Heart right ventricle (tissue), 16 donors: ENCODE measurements around the gene SLC25A13. TPM values are rescaled to one million over a fixed set of nuclear protein-coding genes. Genes with fewer than 3 reads are reported as not detected.

Experiments used
- ATAC-seq, 8 donors: fragments of 200-7000 bp; cut with Tn5 transposase; one replicate each; pipeline ENCODE4 v1.9.1; 2020; ENCODE audit warnings: mild to moderate bottlenecking in 8 of 8, moderate library complexity in 8 of 8, moderate number of reproducible peaks in 1 of 8
- DNase-seq, 2 donors: peaks; one replicate each; pipeline ENCODE4 v3.0.0-alpha.2; 2020
- H3K27ac ChIP-seq, 10 donors: fragments of 200-600 bp; sonication (generic) in 2 of 10; one replicate each; pipeline versions ENCODE4 v1.5.0 to v1.8.0; 2020 to 2022; ENCODE audit warnings: mild to moderate bottlenecking in 3 of 10
- H3K27me3 ChIP-seq, 7 donors: fragments of 200-600 bp; one replicate each; pipeline ENCODE4 v1.8.0; 2021 to 2022; ENCODE audit warnings: mild to moderate bottlenecking in 2 of 7
- H3K36me3 ChIP-seq, 9 donors: fragments of 200-600 bp; sonication (generic) in 1 of 9; one replicate each; pipeline versions ENCODE4 v1.5.0 to v1.8.0; 2020 to 2022; ENCODE audit warnings: mild to moderate bottlenecking in 2 of 9
- H3K4me1 ChIP-seq, 9 donors: fragments of 200-600 bp; sonication (generic) in 1 of 9; one replicate each; pipeline versions ENCODE4 v1.5.0 to v1.8.0; 2020 to 2022; ENCODE audit warnings: mild to moderate bottlenecking in 4 of 9
- H3K4me3 ChIP-seq, 10 donors: fragments of 200-600 bp; sonication (generic) in 2 of 10; one replicate each; pipeline versions ENCODE4 v1.5.0 to v1.8.0; 2020 to 2022; ENCODE audit warnings: mild to moderate bottlenecking in 7 of 10, moderate library complexity in 2 of 10
- H3K9me3 ChIP-seq, 11 donors: fragments of 200-600 bp in 10 of 11; sonication (generic) in 2 of 11; one replicate each; pipeline versions ENCODE4 v1.5.0 to v1.8.0; 2013 to 2022; ENCODE audit warnings: mild to moderate bottlenecking in 2 of 11, control low read depth in 1 of 11, moderate library complexity in 1 of 11
- WGBS, 2 donors: extraction: QIAGEN DNeasy Blood & Tissue Kit; methylation state at CpG; one replicate each; pipeline ENCODE4 v1.1.7; 2013; ENCODE audit warnings: inconsistent platforms in 1 of 2; 5-methylcytosine and 5-hydroxymethylcytosine counted together
- intact Hi-C, 10 donors: fragments of 100-400 bp; cut with DNase I; formaldehyde crosslinking; loops; one replicate each; pipeline versions ENCODE4 v1.11.1 to v1.14.2; 2022
- polyA plus RNA-seq, 2 donors: library from polyadenylated mRNA; stranded (reverse); fragments of 200-250 nt; gene quantifications; one replicate each; pipeline ENCODE4 v1.2.3, GENCODE V29; 2013
- total RNA-seq, 10 donors: library from RNA; stranded (reverse); fragmentation: NEBNext Ultra II Directional in 3 of 10; extraction: Animal tissue kit (Norgen Biotek cat#: 25700) in 3 of 10; gene quantifications; one replicate each; pipeline versions ENCODE4 v1.2.1 to v1.2.4, GENCODE V29; 2021 to 2023
- TF ChIP-seq, protein P1 (sequence below), 9 donors: fragments of 200-600 bp; sonication (generic) in 2 of 9; IDR thresholded peaks; one replicate each; pipeline versions ENCODE4 v1.5.0 to v1.8.0; 2021 to 2022; ENCODE audit warnings: antibody characterized with exemption in 9 of 9, mild to moderate bottlenecking in 5 of 9, moderate library complexity in 1 of 9
- donor health status: Arrhythmogenic right ventricular cardiomyopathy.
- donor health status: ischemic (EF 13 %, LVEDD 7.1; RV severe dilation, severe dysfunction).
- donor health status: healthy with polysubstance abuse.
- donor health status: DM: no; HTN: yes; CAD: no.
- donor health status: DM: no; HTN: no; CAD: no.
- donor health status: ischemic (EF 25% LVEDD 6.9; RV normal size, moderate dysfunction).
- donor health status: ischemic (EF 25% LVEDD 5.7; RV mildly dilated, moderate dysfunction).
- donor health status: healthy.
- donor health status: DM: yes; HTN: yes; CAD: no.
- donor health status: Ischemic cardiomyopathy.
- donor health status: ischemic (EF 35%, LVEDD 5.7; RV mildly dilated, moderate dysfunction).
- donor health status: nonischemic (EF 11% LVEDD 7.7; RV severe dilation, severe dysfunction).
- donor health status: DM: yes; HTN: yes; CAD: no.
- donor health status: PGD.
- donor health status: ischemic (EF 29% LVEDD 5.4; RV normal size, mild dysfunction).
- donor health status: nonischemic (EF 23%, LVEDD 6.1; RV moderate dilation, normal function).

Gene SLC25A13
- total and polyA plus RNA-seq, 12 donors = 5.2 to 15.3 (median 8.7) TPM

DNA sequence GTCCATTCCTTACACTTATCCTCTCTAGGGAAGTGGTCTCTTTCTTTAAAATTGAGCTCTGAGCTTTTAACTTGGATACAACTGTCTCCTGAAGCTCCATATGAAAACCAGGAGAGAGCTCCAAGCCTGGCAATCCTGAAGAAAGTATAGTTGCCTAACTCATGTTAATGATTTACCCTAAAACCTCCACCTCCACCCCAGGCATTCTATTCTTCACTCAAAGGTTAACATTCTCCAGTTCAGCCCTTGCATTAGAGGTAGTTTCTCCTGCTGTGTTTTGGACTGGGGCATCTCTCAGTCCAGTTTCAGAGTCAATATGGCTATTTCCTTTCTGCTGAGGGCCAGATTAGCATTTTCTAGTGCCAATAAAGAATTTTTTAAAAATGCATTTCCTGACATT is 195.5 kb downstream of the SLC25A13 start:
- Histone ChIP-seq H3K27me3 (no peaks in the 10 kb centered on the region), H3K4me1 (no peaks in the 10 kb centered on the region), H3K27ac (no peak overlapping the region), H3K4me3 (no peak overlapping the region), H3K9me3 (no peaks in the 10 kb centered on the region), H3K36me3 (peaks cover 0 to 63% (median 7%) of the 10 kb centered on the region in 9 donors)
- ATAC-seq (no peak), DNase-seq (no peak)
- intact Hi-C loops = no loop called here
- TF ChIP-seq, protein P1, sequence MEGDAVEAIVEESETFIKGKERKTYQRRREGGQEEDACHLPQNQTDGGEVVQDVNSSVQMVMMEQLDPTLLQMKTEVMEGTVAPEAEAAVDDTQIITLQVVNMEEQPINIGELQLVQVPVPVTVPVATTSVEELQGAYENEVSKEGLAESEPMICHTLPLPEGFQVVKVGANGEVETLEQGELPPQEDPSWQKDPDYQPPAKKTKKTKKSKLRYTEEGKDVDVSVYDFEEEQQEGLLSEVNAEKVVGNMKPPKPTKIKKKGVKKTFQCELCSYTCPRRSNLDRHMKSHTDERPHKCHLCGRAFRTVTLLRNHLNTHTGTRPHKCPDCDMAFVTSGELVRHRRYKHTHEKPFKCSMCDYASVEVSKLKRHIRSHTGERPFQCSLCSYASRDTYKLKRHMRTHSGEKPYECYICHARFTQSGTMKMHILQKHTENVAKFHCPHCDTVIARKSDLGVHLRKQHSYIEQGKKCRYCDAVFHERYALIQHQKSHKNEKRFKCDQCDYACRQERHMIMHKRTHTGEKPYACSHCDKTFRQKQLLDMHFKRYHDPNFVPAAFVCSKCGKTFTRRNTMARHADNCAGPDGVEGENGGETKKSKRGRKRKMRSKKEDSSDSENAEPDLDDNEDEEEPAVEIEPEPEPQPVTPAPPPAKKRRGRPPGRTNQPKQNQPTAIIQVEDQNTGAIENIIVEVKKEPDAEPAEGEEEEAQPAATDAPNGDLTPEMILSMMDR (IDR thresholded peaks at IDR 0.05) = no peak

DNA sequence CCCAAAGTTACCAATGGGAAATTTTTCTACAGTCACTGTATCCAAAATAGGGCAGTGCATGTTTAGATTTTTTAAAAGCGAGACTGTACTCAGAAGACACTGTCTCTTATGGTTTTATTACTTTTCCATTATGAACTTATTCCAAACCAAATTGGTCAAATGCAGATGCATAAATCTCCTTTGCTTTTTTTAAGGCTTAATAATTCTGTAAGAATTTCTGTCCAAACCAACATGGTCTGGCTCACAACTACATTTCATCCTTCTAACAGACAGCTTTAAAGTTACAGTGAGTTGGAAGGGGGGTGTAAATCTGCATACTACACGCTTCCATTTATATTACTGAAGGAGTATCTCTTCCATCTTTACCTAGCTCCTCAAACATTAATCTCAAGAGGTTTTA is 199.2 kb downstream of the SLC25A13 start:
- Histone ChIP-seq H3K36me3 (peaks cover 0 to 52% (median 5%) of the 10 kb centered on the region in 9 donors), H3K27me3 (no peaks in the 10 kb centered on the region), H3K4me1 (no peaks in the 10 kb centered on the region), H3K9me3 (no peaks in the 10 kb centered on the region), H3K27ac (no peak overlapping the region), H3K4me3 (no peak overlapping the region)
- WGBS, 2 donors = 97 to 100% methylated on average over 2 of the region's 2 CpGs
- no peak for DNase-seq
- TF ChIP-seq, protein P1 (IDR thresholded peaks at IDR 0.05) = no peak
- no peak for ATAC-seq
- intact Hi-C loops = no loop called here

DNA sequence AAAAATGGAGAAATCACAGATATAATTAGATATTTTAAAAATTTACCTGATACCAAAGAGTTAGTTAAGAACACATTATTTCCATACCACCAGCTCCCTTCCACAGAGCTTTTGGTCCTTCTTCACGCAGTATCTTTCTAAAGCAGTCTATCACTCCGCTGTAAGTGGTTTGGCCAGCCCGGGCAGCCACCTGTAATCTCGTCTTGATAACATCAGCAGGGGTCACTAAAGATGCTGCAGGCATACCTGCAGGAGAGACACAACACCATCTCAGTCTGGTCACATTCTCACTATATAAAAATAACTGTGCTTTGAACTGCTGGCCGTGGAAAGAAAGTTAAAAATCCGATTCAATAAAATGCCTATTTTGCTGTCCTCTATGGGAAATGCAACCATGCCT is 200.1 kb downstream of the SLC25A13 start:
- Histone ChIP-seq H3K4me3 (no peak overlapping the region), H3K27me3 (no peaks in the 10 kb centered on the region), H3K36me3 (peaks cover 0 to 52% (median 5%) of the 10 kb centered on the region in 9 donors), H3K9me3 (no peaks in the 10 kb centered on the region), H3K27ac (no peak overlapping the region), H3K4me1 (no peaks in the 10 kb centered on the region)
- 77 to 78% methylated on average over 6 of the region's 6 CpGs for WGBS, 2 donors
- TF ChIP-seq, protein P1 (IDR thresholded peaks at IDR 0.05) = no peak
- no peak for ATAC-seq
- DNase-seq = no peak
- intact Hi-C loops = no loop called here

DNA sequence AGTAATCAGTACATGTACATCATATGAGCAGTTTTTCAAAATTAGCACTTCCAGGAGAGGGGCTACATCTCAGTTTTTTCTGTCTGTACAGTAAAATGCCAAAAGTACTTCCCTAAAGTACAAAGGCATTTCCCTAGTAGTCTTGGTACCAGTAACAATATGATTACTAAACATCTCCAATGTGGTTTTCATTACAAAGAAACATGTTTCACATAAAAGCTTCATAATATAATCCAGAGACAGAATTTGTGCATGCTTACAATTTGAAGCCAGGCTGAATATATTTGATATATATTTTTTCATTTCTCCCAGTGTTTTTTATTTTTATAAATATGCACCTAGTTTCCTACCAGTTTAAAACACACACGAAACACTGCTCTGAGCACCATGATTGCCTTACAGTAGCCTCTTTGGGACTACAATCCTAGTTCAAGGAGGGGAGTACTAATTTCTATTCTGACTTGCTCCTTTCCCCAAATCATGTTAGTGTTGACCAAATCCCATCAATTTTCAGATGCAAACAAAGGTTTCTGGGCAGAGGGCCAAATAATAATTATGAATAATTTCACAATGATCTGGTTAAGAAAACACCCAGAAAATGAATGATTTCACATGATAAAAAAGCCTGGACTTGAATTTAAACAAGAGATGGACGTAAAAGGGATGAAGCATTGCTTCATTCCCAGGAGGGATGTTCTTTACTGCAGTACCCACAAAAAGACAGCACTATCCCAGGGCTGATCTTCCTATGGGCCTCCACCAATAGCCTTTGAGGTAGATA is 201.3 kb downstream of the SLC25A13 start:
- TF ChIP-seq, protein P1 (IDR thresholded peaks at IDR 0.05) = no peak
- no peaks in the 10 kb centered on the region for H3K4me1 ChIP-seq
- intact Hi-C loops = no loop called here
- no peak overlapping the region for H3K27ac ChIP-seq
- no peaks in the 10 kb centered on the region for H3K27me3 ChIP-seq
- H3K36me3 ChIP-seq = peaks cover 0 to 52% (median 5%) of the 10 kb centered on the region in 9 donors
- no peak overlapping the region for H3K4me3 ChIP-seq
- 82 to 87% methylated on average over 2 of the region's 2 CpGs for WGBS, 2 donors
- no peak for DNase-seq
- no peaks in the 10 kb centered on the region for H3K9me3 ChIP-seq
- ATAC-seq = no peak
